Endothelial cell of umbilical vein (primary cell): ENCODE data around the gene PPP2R2C. TPM values are rescaled to one million over a fixed set of nuclear protein-coding genes. Genes with fewer than 3 reads are reported as not detected.

Experiments used
- BruUV-seq: library from RNA; stranded (reverse); fragments of 400-500 nt; replicated peaks from 2 replicates; lab custom pipeline; 2021; lab: Mats Ljungman, UMichigan
- CTCF ChIA-PET: fragments of 300-600, 350-600 bp; sonication (Branson Sonifier 250); formaldehyde crosslinking; loops from one replicate; lab custom pipeline; 2021; ENCODE audit warnings: antibody characterized with exemption, inconsistent platforms; lab: Charles Lee
- POLR2A ChIA-PET: fragments of 300-600, 350-600 bp; sonication (Branson Sonifier 250); formaldehyde crosslinking; loops from one replicate; lab custom pipeline; 2021; ENCODE audit warnings: antibody characterized with exemption, inconsistent platforms; lab: Charles Lee
- DNase-seq: peaks from one replicate; pipeline ENCODE4 v3.0.0-alpha.2; 2011; ENCODE audit warnings: low read depth, low spot score
- FAIRE-seq: peaks from 2 replicates; lab custom pipeline; 2011; peaks lifted over from hg19 to GRCh38; lab: Jason Lieb, UNC
- H2AFZ ChIP-seq: 2 replicates; pipeline ENCODE4 v1.6.0; 2012; ENCODE audit warnings: low read depth, low read length, control low read depth, inconsistent platforms
- H3K27ac ChIP-seq: 2 replicates; pipeline ENCODE4 v1.5.1; 2011; ENCODE audit warnings: low read depth, mild to moderate bottlenecking, control low read depth, low read length, moderate library complexity; ENCODE audit not compliant: insufficient read depth
- H3K27me3 ChIP-seq, 2 experiments: 2 replicates each; pipeline versions ENCODE4 v1.6.0 to v1.6.1; 2011; ENCODE audit warnings: low read length in 2 of 2, mixed read lengths in 1 of 2; ENCODE audit not compliant: control insufficient read depth in 2 of 2, insufficient read depth in 2 of 2
- H3K36me3 ChIP-seq, 2 experiments: 2 replicates in 1 of 2; 3 replicates in 1 of 2; pipeline ENCODE4 v1.5.1; 2011; ENCODE audit warnings: low read length in 2 of 2, mild to moderate bottlenecking in 1 of 2, moderate library complexity in 1 of 2; ENCODE audit not compliant: control insufficient read depth in 2 of 2, insufficient read depth in 2 of 2; ENCODE audit errors: extremely low read depth in 1 of 2
- H3K4me1 ChIP-seq: 3 replicates; pipeline ENCODE4 v1.5.1; 2011; ENCODE audit warnings: mild to moderate bottlenecking, low read length; ENCODE audit not compliant: control insufficient read depth, insufficient read depth; ENCODE audit errors: extremely low read depth
- H3K4me2 ChIP-seq: 2 replicates; pipeline ENCODE4 v1.6.1; 2011; ENCODE audit warnings: low read length, control low read depth, mixed read lengths; ENCODE audit not compliant: insufficient read depth
- H3K4me3 ChIP-seq, 3 experiments: fragments of 200-600 bp in 1 of 3; sonication (generic), shearing (Covaris generic) in 1 of 3; replicated peaks in 1 of 3; 2 replicates each; pipeline ENCODE4 v1.5.1; 2011 to 2016; ENCODE audit warnings: control low read depth in 3 of 3, low read length in 3 of 3, mild to moderate bottlenecking in 2 of 3, inconsistent platforms in 1 of 3, low read depth in 1 of 3, moderate library complexity in 1 of 3; ENCODE audit not compliant: insufficient read depth in 1 of 3
- H3K79me2 ChIP-seq: 2 replicates; pipeline ENCODE4 v1.6.0; 2012; ENCODE audit warnings: low read length, inconsistent platforms; ENCODE audit not compliant: control insufficient read depth, insufficient read depth
- H3K9ac ChIP-seq: replicated peaks from 2 replicates; pipeline ENCODE3; 2011; ENCODE audit warnings: low read length, control low read depth; ENCODE audit not compliant: insufficient read depth; ENCODE audit errors: extremely low read depth
- H3K9me1 ChIP-seq: replicated peaks from 3 replicates; pipeline ENCODE4 v1.6.0; 2011; ENCODE audit warnings: mild to moderate bottlenecking, low read length; ENCODE audit not compliant: control insufficient read depth, insufficient read depth; ENCODE audit errors: extremely low read depth
- H3K9me3 ChIP-seq: replicated peaks from 2 replicates; pipeline ENCODE4 v1.5.1; 2012; ENCODE audit warnings: low read length, inconsistent platforms; ENCODE audit not compliant: control insufficient read depth, insufficient read depth
- H4K20me1 ChIP-seq: replicated peaks from 2 replicates; pipeline ENCODE3; 2011; ENCODE audit warnings: mild to moderate bottlenecking, low read length; ENCODE audit not compliant: control insufficient read depth, insufficient read depth; ENCODE audit errors: extremely low read depth
- CTCF ChIP-seq, 2 donors: IDR thresholded peaks; 1 replicate in 1 of 2; 2 replicates in 1 of 2; pipeline ENCODE4 v1.5.1; 2011; ENCODE audit warnings: low read length in 2 of 2, mild to moderate bottlenecking in 2 of 2, moderate library complexity in 2 of 2, control low read depth in 1 of 2, inconsistent platforms in 1 of 2, low read depth in 1 of 2; ENCODE audit not compliant: insufficient read depth in 1 of 2; ENCODE audit errors: extremely low read depth in 1 of 2
- EZH2 ChIP-seq: IDR thresholded peaks from 2 replicates; pipeline ENCODE4 v1.6.1; 2012; ENCODE audit warnings: borderline replicate concordance, low read depth, mild to moderate bottlenecking, moderate library complexity, low read length, inconsistent platforms; ENCODE audit not compliant: severe bottlenecking
- FOS ChIP-seq: IDR thresholded peaks from 2 replicates; pipeline ENCODE4 v1.6.1; 2011; ENCODE audit warnings: mild to moderate bottlenecking, low read length, moderate library complexity, borderline replicate concordance; ENCODE audit not compliant: insufficient read depth
- GATA2 ChIP-seq: IDR thresholded peaks from 2 replicates; pipeline ENCODE4 v1.7.0; 2011; ENCODE audit warnings: low read depth, mild to moderate bottlenecking, moderate library complexity, mixed read lengths, low read length; ENCODE audit not compliant: insufficient read length, insufficient read depth
- JUN ChIP-seq: IDR thresholded peaks from 2 replicates; pipeline ENCODE4 v1.6.1; 2011; ENCODE audit warnings: borderline replicate concordance, low read depth; ENCODE audit not compliant: insufficient read length, insufficient read depth
- MAX ChIP-seq: IDR thresholded peaks from 2 replicates; pipeline ENCODE4 v1.6.1; 2011; ENCODE audit not compliant: insufficient read depth, insufficient read length
- MYC ChIP-seq: IDR thresholded peaks from one replicate; pipeline ENCODE4 v1.6.1; 2011; ENCODE audit warnings: mild to moderate bottlenecking, low read depth, low read length
- POLR2A ChIP-seq: IDR thresholded peaks from 2 replicates; pipeline ENCODE4 v1.6.1; 2012; ENCODE audit warnings: low read depth, mild to moderate bottlenecking, control low read depth, low read length
- POLR2AphosphoS5 ChIP-seq: IDR thresholded peaks from 2 replicates; pipeline ENCODE4 v1.6.1; 2012; ENCODE audit warnings: low read depth, mild to moderate bottlenecking, control low read depth, low read length, moderate library complexity; ENCODE audit not compliant: insufficient read depth
- dilution Hi-C: fragments of 300-500 bp; cut with MboI; formaldehyde crosslinking; loops from one replicate; pipeline ENCODE4 v1.15.0; 2019; ENCODE audit warnings: low sequenced_read_pairs; ENCODE audit not compliant: extremely low pct_ligation_motif_present
- intact Hi-C: fragments of 100-400 bp; cut with micrococcal nuclease; formaldehyde crosslinking; loops from one replicate; pipeline ENCODE4 v1.10.0; 2022
- polyA plus RNA-seq, 4 experiments: library from polyadenylated mRNA; depleted of rRNA in 3 of 4; stranded (reverse) in 3 of 4; unstranded in 1 of 4; fragments of >200 nt; gene quantifications; 2 replicates each; pipeline versions ENCODE4 v1.2.1 to v1.2.3, GENCODE V29; 2011 to 2012; ENCODE audit warnings: missing spikeins in 1 of 4
- total RNA-seq: library from RNA; stranded (reverse); gene quantifications from 2 replicates; pipeline ENCODE4 v1.2.3, GENCODE V29; 2021

Gene PPP2R2C
- total and polyA plus RNA-seq, 2 donors (not counting 3 experiments of a cell fraction or from before 2014, with no cell fraction given): 0.03 to 0.09 TPM

- DNase-seq (no peak), FAIRE-seq (no peak)
- no peak overlapping the region for H3K27ac ChIP-seq
- peaks cover 0 to 50% of the 10 kb centered on the region in 2 experiments for H3K36me3 ChIP-seq
- TF ChIP-seq EZH2 (no peak), POLR2AphosphoS5 (no peak), MAX (no peak), MYC (no peak), POLR2A (no peak), GATA2 (no peak), FOS (no peak), CTCF (IDR thresholded peaks at IDR 0.05; ENCODE audit: extremely low read depth in 1 of 2, insufficient read depth in 1 of 2, low read depth in 1 of 2, low read length in 2 of 2) (no peak), JUN (no peak)
- no peak overlapping the region for H3K9ac ChIP-seq
- ChIA-PET CTCF (no interaction called here), POLR2A (no interaction called here)
- H3K79me2 ChIP-seq: no peaks in the 10 kb centered on the region
- BruUV-seq: no TSS peak
- H3K27me3 ChIP-seq: no peaks in the 10 kb centered on the region
- no peak overlapping the region for H3K4me3 ChIP-seq
- H3K9me3 ChIP-seq: no peaks in the 10 kb centered on the region
- dilution Hi-C loops: no loop called here
- no peaks in the 10 kb centered on the region for H3K9me1 ChIP-seq
- no peak overlapping the region for H2AFZ ChIP-seq
- no peaks in the 10 kb centered on the region for H3K4me1 ChIP-seq
- no peak overlapping the region for H3K4me2 ChIP-seq
- H4K20me1 ChIP-seq: no peaks in the 10 kb centered on the region
- intact Hi-C loops: no loop called here
Measured at GRCh38 chr4:6294705-6295421, 177.6 kb downstream of the PPP2R2C start.
